OCI-LY3 (cell line): ENCODE results near the gene SATB2.

Experiments used
- H2AFZ ChIP-seq: fragments of 200-600, 300-600 bp; shearing (Covaris generic); 2 replicates; pipeline ENCODE4 v1.6.0; 2014; ENCODE audit warnings: antibody characterized with exemption, low read depth, low read length
- H3K27ac ChIP-seq: fragments of 200-600, 300-600 bp; sonication (generic); 2 replicates; pipeline ENCODE4 v1.5.1; 2014; ENCODE audit warnings: mild to moderate bottlenecking, low read length, moderate library complexity, mixed read lengths
- H3K27me3 ChIP-seq: fragments of 200-600, 300-600 bp; sonication (generic); 2 replicates; pipeline ENCODE4 v1.6.1; 2014; ENCODE audit warnings: low read depth, low read length, mixed read lengths
- H3K36me3 ChIP-seq: fragments of 200-600, 300-600 bp; sonication (generic); replicated peaks from 2 replicates; pipeline ENCODE3; 2014; ENCODE audit warnings: low read depth, low read length, mixed read lengths
- H3K4me1 ChIP-seq: fragments of 300-600, 200-600 bp; sonication (generic); 2 replicates; pipeline ENCODE4 v1.6.1; 2014; ENCODE audit warnings: low read length, mixed read lengths
- H3K4me2 ChIP-seq: fragments of 200-600, 300-600 bp; sonication (generic); 2 replicates; pipeline ENCODE4 v1.6.1; 2014; ENCODE audit warnings: low read length, mixed read lengths
- H3K4me3 ChIP-seq: fragments of 300-600, 200-600 bp; sonication (generic); 2 replicates; pipeline ENCODE4 v1.5.1; 2014; ENCODE audit warnings: antibody characterized with exemption, mild to moderate bottlenecking, low read length, moderate library complexity
- H3K79me2 ChIP-seq: fragments of 300-600, 200-600 bp; shearing (Covaris generic); 2 replicates; pipeline ENCODE4 v1.6.1; 2014; ENCODE audit warnings: mild to moderate bottlenecking, low read length, mixed read lengths
- H3K9ac ChIP-seq: fragments of 300-600, 200-600 bp; shearing (Covaris generic); 2 replicates; pipeline ENCODE4 v1.6.0; 2014; ENCODE audit warnings: mild to moderate bottlenecking, low read length, moderate library complexity
- H3K9me3 ChIP-seq: fragments of 200-600, 300-600 bp; shearing (Covaris generic); 2 replicates; pipeline ENCODE4 v1.6.1; 2014; ENCODE audit warnings: low read length, mixed read lengths; ENCODE audit not compliant: insufficient read depth
- H4K20me1 ChIP-seq: fragments of 200-600, 300-600 bp; sonication (generic); 2 replicates; pipeline ENCODE4 v1.6.1; 2016; ENCODE audit warnings: low read length, mixed read lengths; ENCODE audit not compliant: insufficient read depth
- CTCF ChIP-seq: fragments of 200-600, 300-600 bp; sonication (generic); IDR thresholded peaks from 2 replicates; pipeline ENCODE4 v1.5.1; 2014; ENCODE audit warnings: antibody characterized with exemption, low read length, low read depth
- EZH2phosphoT487 ChIP-seq: fragments of 200-600 bp; shearing (Covaris generic); IDR thresholded peaks from 2 replicates; pipeline ENCODE4 v1.6.1; 2018; ENCODE audit warnings: antibody characterized with exemption, mixed run types, low read depth

The SATB2 gene

GRCh38 chr2:199370150-199370780 lies 87.5 kb downstream of the SATB2 start:
- no peak overlapping the region for H3K27ac ChIP-seq
- H3K27me3 ChIP-seq, result no peaks in the 10 kb centered on the region
- no peak overlapping the region for H3K9ac ChIP-seq
- TF ChIP-seq CTCF (no peak), EZH2phosphoT487 (no peak)
- H3K4me1 ChIP-seq, result no peaks in the 10 kb centered on the region
- H3K4me3 ChIP-seq, result no peak overlapping the region
- H3K79me2 ChIP-seq, result no peaks in the 10 kb centered on the region
- H2AFZ ChIP-seq, result no peak overlapping the region
- H3K4me2 ChIP-seq, result no peak overlapping the region
- H4K20me1 ChIP-seq, result no peaks in the 10 kb centered on the region
- H3K36me3 ChIP-seq, result no peaks in the 10 kb centered on the region
- no peaks in the 10 kb centered on the region for H3K9me3 ChIP-seq

GRCh38 chr2:199366406-199366805 lies 91.3 kb downstream of the SATB2 start:
- Histone ChIP-seq H3K27ac (no peak overlapping the region), H4K20me1 (no peaks in the 10 kb centered on the region), H3K4me1 (no peaks in the 10 kb centered on the region), H3K9ac (no peak overlapping the region), H2AFZ (no peak overlapping the region), H3K36me3 (no peaks in the 10 kb centered on the region), H3K4me2 (no peak overlapping the region), H3K27me3 (no peaks in the 10 kb centered on the region), H3K9me3 (no peaks in the 10 kb centered on the region), H3K79me2 (no peaks in the 10 kb centered on the region), H3K4me3 (no peak overlapping the region)
- TF ChIP-seq CTCF (no peak), EZH2phosphoT487 (no peak)

- H3K9ac ChIP-seq, result no peak overlapping the region
- no peaks in the 10 kb centered on the region for H3K36me3 ChIP-seq
- no peak overlapping the region for H3K27ac ChIP-seq
- H3K4me1 ChIP-seq, result no peaks in the 10 kb centered on the region
- H3K4me3 ChIP-seq, result no peak overlapping the region
- H3K27me3 ChIP-seq, result no peaks in the 10 kb centered on the region
- TF ChIP-seq EZH2phosphoT487, result no peak
- TF ChIP-seq CTCF, result no peak
- H2AFZ ChIP-seq, result no peak overlapping the region
- H4K20me1 ChIP-seq, result no peaks in the 10 kb centered on the region
- H3K79me2 ChIP-seq, result no peaks in the 10 kb centered on the region
- no peaks in the 10 kb centered on the region for H3K9me3 ChIP-seq
- no peak overlapping the region for H3K4me2 ChIP-seq
Measured at GRCh38 chr2:199364153-199364552, 93.6 kb downstream of the SATB2 start.

- H3K79me2 ChIP-seq, result no peaks in the 10 kb centered on the region
- H3K27me3 ChIP-seq, result no peaks in the 10 kb centered on the region
- no peak overlapping the region for H3K27ac ChIP-seq
- H3K4me1 ChIP-seq, result no peaks in the 10 kb centered on the region
- H3K4me3 ChIP-seq, result no peak overlapping the region
- TF ChIP-seq EZH2phosphoT487 (no peak), CTCF (no peak)
- no peaks in the 10 kb centered on the region for H4K20me1 ChIP-seq
- H3K4me2 ChIP-seq, result no peak overlapping the region
- H3K9me3 ChIP-seq, result no peaks in the 10 kb centered on the region
- no peak overlapping the region for H2AFZ ChIP-seq
- no peak overlapping the region for H3K9ac ChIP-seq
- no peaks in the 10 kb centered on the region for H3K36me3 ChIP-seq
Measured at GRCh38 chr2:199356412-199356811, 101.3 kb downstream of the SATB2 start.
